Activated CD4-positive, alpha-beta T cell treated with anti-CD3 and anti-CD28 coated beads, Interleukin-2, amount 50 U/mL, for 48 hours (primary cell): ENCODE data around the gene CIB4.
"Not testable (repeated sequence)": the region's sequence is repeated elsewhere in the genome, so short reads cannot be mapped to it uniquely, and the experiment has no call there.

ENCODE experiments used
- DNase-seq, 2 experiments: peaks; one replicate each; pipeline ENCODE4 v3.0.0-alpha.2; 2020

Gene CIB4

GRCh38 chr2:26665296-26665695, 24.1 kb upstream of the CIB4 start:
- DNase-seq = not testable (repeated sequence)

GRCh38 chr2:26660363-26660962, 19.3 kb upstream of the CIB4 start:
- DNase-seq = no peak

- no peak for DNase-seq
These were observed 17.7 kb upstream of the CIB4 start for GRCh38 chr2:26658691-26659346.

- DNase-seq = no peak
These were observed 16.1 kb upstream of the CIB4 start for GRCh38 chr2:26657265-26657664.

- DNase-seq = no peak
These were observed 14.5 kb upstream of the CIB4 start for GRCh38 chr2:26655611-26656195.

- DNase-seq = not testable (repeated sequence)
These were observed 14.0 kb upstream of the CIB4 start for GRCh38 chr2:26655120-26655519.

GRCh38 chr2:26654061-26654340, 12.8 kb upstream of the CIB4 start:
- DNase-seq = no peak

GRCh38 chr2:26653207-26654060, 12.3 kb upstream of the CIB4 start:
- no peak for DNase-seq

GRCh38 chr2:26652361-26653041, 11.3 kb upstream of the CIB4 start:
- no peak for DNase-seq

GRCh38 chr2:26651799-26652198, 10.6 kb upstream of the CIB4 start:
- DNase-seq = no peak

- DNase-seq = no peak
These were observed 10.3 kb upstream of the CIB4 start for GRCh38 chr2:26651470-26651771.

- DNase-seq = no peak
These were observed 9.7 kb upstream of the CIB4 start for GRCh38 chr2:26650713-26651469.

- no peak for DNase-seq
These were observed 9.0 kb upstream of the CIB4 start for GRCh38 chr2:26649992-26650712.

- no peak for DNase-seq
These were observed 8.2 kb upstream of the CIB4 start for GRCh38 chr2:26649322-26649721.

GRCh38 chr2:26648516-26648915, 7.3 kb upstream of the CIB4 start:
- DNase-seq = no peak

- no peak for DNase-seq
These were observed 6.8 kb upstream of the CIB4 start for GRCh38 chr2:26647981-26648380.

GRCh38 chr2:26646986-26647672, 6.0 kb upstream of the CIB4 start:
- DNase-seq = no peak

- DNase-seq = no peak
These were observed 4.6 kb upstream of the CIB4 start for GRCh38 chr2:26645762-26646161.

- no peak for DNase-seq
These were observed 3.1 kb upstream of the CIB4 start for GRCh38 chr2:26644188-26644835.

- no peak for DNase-seq
These were observed 1.3 kb upstream of the CIB4 start for GRCh38 chr2:26642429-26642828.

- no peak for DNase-seq
These were observed 828 bp downstream of the CIB4 start for GRCh38 chr2:26640331-26640745.
